Measurements from ENCODE around the gene BPGM.

The BPGM gene

GRCh38 chr7:134696261-134696660 is 49.6 kb downstream of the BPGM start:
- TF ChIP-seq, protein P1, sequence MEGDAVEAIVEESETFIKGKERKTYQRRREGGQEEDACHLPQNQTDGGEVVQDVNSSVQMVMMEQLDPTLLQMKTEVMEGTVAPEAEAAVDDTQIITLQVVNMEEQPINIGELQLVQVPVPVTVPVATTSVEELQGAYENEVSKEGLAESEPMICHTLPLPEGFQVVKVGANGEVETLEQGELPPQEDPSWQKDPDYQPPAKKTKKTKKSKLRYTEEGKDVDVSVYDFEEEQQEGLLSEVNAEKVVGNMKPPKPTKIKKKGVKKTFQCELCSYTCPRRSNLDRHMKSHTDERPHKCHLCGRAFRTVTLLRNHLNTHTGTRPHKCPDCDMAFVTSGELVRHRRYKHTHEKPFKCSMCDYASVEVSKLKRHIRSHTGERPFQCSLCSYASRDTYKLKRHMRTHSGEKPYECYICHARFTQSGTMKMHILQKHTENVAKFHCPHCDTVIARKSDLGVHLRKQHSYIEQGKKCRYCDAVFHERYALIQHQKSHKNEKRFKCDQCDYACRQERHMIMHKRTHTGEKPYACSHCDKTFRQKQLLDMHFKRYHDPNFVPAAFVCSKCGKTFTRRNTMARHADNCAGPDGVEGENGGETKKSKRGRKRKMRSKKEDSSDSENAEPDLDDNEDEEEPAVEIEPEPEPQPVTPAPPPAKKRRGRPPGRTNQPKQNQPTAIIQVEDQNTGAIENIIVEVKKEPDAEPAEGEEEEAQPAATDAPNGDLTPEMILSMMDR (conservative IDR thresholded peaks at IDR 0.05; ENCODE audit: low read depth): no peak
- POLR2A ChIA-PET (ENCODE audit: low non-redundant PET): no interaction called here

DNA sequence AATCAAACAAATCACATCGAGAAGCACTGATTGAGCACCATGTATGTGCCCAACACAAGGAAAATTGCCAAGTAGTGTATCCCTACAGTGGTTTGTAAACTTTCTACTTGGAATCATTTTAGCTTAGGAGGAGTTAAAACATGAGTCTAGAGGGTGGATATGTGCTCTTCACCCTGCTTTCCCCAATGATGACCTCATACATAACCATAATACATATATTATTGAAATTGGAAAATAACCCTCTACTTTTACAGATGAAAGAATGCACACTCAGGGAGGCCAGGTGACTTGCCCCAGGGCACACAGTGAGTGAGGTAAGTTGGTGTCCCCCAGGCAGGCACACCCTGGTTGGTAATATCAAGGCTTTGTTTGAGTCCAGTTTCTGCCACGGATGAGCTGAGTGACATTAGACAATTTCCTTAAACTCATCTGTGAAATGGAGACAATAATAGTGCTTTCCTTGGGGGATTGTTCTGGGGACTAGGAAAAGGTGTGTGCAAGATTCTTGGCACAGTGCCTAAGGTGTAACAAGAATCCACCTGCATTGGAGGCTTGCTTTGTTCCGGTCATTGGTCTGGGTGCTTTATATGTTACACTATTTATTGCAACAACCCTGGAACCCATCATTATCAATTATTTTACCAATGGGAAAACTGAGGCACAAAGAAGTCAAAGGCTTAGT is 50.7 kb downstream of the BPGM start:
- ChIA-PET POLR2A (ENCODE audit: low non-redundant PET) (no interaction called here), CTCF (no interaction called here)
- TF ChIP-seq, protein P1 (conservative IDR thresholded peaks at IDR 0.05; ENCODE audit: low read depth): no peak
- no peak overlapping the region for H3K27ac ChIP-seq
- DNase-seq (ENCODE audit: low spot score): no peak

More at GRCh38 chr7:134696261-134696660, 49.6 kb downstream of the BPGM start:
- CTCF ChIA-PET: interaction anchor here (0.6 kb wide), 1 partner anchor 48 kb away, joined by 3 read pairs; no protein-coding TSS in a partner anchor
- no peak for DNase-seq (ENCODE audit: low spot score)
- H3K27ac ChIP-seq: no peak overlapping the region

- no peak overlapping the region for H3K27ac ChIP-seq
- no peak for DNase-seq (ENCODE audit: low spot score)
- ChIA-PET POLR2A (ENCODE audit: low non-redundant PET) (no interaction called here), CTCF (no interaction called here)
- TF ChIP-seq, protein P1 (conservative IDR thresholded peaks at IDR 0.05; ENCODE audit: low read depth): no peak
Measured at GRCh38 chr7:134698481-134698880, 51.8 kb downstream of the BPGM start.

DNA sequence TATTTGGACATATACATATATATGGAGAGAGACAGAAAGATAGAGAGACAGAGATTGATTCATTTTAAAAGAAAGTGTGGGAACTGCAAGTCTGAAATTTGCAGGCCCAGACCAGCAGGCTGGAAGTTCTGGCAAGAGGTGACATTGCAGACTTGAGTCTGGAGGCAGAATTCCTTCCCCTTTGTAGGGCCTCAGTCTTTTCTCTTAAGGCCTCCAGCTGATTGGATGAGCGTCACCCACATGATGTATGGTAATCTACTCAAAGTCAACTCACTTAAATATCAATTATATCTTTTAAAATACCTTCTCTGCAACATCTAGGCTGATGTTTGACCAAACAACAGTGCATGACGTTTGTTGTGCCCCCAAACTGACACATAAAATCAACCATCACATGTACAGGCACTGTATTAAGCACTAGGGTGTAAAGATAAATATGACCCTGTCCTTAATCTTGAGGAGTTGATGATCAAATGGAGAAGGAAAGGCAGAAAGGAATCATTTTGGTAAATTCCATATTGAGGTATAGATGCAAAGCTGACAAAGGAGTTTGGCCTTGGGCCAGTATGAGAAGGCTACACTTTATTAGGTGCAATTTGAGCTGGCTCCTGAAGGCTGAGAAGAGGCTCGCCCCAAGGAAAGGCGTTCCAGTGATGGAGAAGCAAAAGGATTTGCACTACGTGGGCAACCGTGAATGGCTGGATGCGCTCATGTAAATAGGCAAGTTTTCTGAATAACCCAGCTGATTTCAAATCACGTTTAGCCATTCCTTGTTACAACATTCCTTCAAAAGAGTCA is 52.6 kb downstream of the BPGM start:
- ChIA-PET POLR2A (ENCODE audit: low non-redundant PET) (no interaction called here), CTCF (no interaction called here)
- no peak overlapping the region for H3K27ac ChIP-seq
- DNase-seq (ENCODE audit: low spot score): no peak
- TF ChIP-seq, protein P1 (conservative IDR thresholded peaks at IDR 0.05; ENCODE audit: low read depth): no peak

GRCh38 chr7:134699899-134700298 is 53.2 kb downstream of the BPGM start:
- ChIA-PET POLR2A (ENCODE audit: low non-redundant PET) (no interaction called here), CTCF (no interaction called here)
- no peak for DNase-seq (ENCODE audit: low spot score)
- H3K27ac ChIP-seq: no peak overlapping the region
- TF ChIP-seq, protein P1 (conservative IDR thresholded peaks at IDR 0.05; ENCODE audit: low read depth): no peak

GRCh38 chr7:134701272-134701671 is 54.6 kb downstream of the BPGM start:
- no peak for DNase-seq (ENCODE audit: low spot score)
- TF ChIP-seq, protein P1 (conservative IDR thresholded peaks at IDR 0.05; ENCODE audit: low read depth): no peak
- CTCF ChIA-PET: interaction anchor here (0.7 kb wide), 1 partner anchor 11 kb away, joined by 3 read pairs; no protein-coding TSS in a partner anchor
- no peak overlapping the region for H3K27ac ChIP-seq
- POLR2A ChIA-PET (ENCODE audit: low non-redundant PET): no interaction called here
